GM12872 (cell line): ENCODE measurements around the gene KCTD13.

Experiments
- TF ChIP-seq, protein P1 (sequence below): IDR thresholded peaks from 3 replicates; pipeline ENCODE4 v1.5.1; 2011; ENCODE audit warnings: low read depth, mild to moderate bottlenecking, low read length, moderate library complexity; ENCODE audit not compliant: insufficient read depth

The KCTD13 gene

DNA sequence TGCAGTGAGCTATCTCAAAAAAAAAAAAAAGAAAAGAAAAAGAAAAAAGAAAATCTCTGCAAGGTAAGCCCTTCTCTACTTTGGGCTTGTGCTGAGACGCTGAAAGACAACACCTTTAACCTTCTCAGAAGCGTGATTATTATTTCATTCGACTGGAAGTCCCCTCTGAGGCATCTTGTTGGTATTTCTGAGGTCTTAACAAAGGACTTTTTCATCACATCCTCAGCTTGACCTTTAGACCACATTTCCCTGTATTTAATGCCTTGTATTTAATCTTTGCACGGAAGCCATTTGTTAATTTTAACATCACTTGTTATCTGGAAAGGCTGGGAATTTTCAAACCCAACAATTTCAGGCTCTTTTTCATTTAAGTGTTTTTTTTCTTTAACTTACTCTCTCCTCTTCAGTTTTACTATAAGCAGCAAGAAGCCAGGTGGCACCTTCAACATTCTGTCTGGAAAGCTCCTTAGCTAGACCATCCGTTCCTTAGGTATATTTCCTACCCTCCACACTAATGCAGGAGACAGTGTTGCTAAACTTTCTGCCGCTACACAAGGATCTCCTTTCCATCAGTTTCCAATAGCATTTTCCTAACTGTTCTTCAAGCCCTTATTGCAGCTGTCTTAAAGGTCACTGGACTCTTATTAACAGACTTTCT is 10.3 kb downstream of the KCTD13 start:
- TF ChIP-seq, protein P1, sequence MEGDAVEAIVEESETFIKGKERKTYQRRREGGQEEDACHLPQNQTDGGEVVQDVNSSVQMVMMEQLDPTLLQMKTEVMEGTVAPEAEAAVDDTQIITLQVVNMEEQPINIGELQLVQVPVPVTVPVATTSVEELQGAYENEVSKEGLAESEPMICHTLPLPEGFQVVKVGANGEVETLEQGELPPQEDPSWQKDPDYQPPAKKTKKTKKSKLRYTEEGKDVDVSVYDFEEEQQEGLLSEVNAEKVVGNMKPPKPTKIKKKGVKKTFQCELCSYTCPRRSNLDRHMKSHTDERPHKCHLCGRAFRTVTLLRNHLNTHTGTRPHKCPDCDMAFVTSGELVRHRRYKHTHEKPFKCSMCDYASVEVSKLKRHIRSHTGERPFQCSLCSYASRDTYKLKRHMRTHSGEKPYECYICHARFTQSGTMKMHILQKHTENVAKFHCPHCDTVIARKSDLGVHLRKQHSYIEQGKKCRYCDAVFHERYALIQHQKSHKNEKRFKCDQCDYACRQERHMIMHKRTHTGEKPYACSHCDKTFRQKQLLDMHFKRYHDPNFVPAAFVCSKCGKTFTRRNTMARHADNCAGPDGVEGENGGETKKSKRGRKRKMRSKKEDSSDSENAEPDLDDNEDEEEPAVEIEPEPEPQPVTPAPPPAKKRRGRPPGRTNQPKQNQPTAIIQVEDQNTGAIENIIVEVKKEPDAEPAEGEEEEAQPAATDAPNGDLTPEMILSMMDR, result no peak

DNA sequence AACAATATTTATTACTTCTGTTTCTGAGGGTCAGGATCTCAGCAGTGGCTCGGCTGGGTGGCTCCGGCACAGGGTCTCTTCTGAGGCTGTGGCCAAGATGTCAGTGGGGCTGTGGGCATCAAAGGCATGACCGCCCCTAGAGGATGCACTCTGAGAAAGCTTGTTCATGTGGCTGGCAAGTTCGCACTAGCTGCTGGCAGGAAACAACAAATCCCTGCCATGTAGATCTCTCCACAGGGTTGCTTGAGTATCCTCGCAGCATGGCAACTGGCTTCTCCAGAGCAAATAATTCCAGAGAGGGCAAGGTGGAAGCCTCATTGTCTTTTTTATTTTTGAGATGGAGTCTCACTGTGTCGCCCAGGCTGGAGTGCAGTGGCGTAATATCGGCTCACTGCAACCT is 12.5 kb downstream of the KCTD13 start:
- TF ChIP-seq, protein P1, result no peak

DNA sequence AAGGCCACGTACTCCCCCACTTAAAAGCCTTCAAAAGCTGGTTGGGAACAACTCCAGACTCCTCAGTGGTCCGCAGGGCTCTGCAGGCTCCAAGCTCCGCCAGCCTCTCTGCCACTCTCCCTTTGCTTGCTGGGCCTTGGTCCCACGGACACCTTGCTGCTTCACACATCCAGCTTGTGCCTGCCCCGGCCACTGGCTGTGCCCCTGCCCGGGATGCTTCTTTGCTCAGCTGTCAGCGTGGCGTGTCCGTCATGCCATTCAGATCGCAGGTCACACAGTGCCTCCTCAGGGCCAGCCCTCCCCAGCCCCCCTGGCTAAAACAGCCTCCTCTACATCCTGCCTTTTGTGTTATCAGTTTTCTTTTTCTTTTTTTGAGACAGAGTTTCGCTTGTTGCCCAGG is 13.9 kb downstream of the KCTD13 start:
- TF ChIP-seq, protein P1, result no peak

DNA sequence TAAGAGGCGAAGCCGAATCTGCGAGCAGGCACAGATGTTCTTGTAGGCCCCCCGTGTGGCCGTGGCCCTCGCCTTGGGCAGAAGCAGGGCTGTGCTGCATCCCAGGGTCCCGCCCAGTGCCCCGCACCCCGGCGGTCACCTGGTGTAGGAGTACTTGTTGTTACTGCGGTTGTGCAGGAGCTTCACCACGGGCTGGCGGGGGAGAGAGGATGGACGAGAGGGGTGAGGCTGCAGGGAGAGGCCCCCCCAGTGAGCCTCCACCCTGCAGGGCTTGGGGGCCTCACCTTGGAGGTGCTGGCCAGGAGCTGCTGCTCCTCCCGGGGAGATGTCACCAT is 14.4 kb downstream of the KCTD13 start:
- TF ChIP-seq, protein P1, result no peak

DNA sequence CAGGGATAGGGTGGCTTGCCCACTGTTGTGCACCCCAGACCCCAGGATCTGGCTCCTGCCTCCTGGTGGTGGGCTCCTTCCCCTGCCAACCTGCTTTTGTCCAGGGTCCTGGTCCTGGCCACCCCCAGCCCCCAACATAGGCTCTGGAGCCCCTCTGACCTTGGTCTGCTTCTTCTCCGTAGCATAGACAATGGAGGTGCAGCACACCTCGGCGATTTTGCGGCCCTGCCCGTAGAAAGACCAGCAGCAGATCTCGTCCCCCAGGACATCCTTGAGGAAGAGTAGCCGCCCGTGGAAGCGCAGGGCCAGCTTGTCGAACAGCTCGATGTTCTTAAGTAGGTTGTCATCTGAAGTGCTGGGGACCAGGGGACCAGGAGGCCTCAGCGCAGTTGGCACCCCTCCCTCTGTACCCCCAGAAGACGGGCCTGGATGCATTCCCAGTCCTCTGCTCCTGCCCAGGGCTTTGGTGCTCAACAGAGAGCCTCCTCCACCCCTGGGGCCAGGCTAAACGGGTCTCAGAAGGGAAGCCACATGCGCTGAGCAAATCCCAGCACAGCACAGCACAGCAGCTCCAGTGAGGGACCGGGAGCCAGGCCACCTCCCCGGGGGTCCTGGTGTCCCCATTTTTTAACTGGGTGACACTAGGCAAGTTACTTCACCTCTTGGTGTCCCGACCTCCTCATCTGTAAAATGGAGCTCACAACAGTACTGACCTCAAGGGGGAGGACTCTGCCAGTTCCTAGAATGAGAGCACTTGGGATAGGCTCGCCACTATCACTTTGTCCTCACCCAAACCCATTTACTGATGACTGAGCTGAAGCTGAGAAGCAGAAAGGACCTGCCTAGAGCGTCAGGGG is 15.0 kb downstream of the KCTD13 start:
- TF ChIP-seq, protein P1, result no peak

DNA sequence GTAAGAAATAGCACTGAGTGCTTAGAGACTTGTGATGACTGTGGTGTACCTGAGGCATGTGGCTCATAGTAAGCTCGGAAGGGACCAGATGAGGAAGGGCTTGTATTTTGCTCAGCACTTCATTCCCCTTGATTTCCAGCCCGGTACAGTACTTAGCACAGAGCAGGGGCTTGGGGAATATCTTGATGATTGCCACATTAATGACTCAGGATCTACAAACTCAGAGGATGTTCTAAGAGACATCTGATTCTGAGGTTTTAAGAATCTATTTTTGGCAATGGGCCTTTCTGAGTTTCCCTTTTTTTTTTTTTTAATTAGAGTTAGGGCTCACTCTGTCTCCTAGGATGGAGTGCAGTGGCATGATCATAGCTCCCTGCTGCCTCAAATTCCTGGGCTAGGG is 16.6 kb downstream of the KCTD13 start:
- TF ChIP-seq, protein P1, result no peak

DNA sequence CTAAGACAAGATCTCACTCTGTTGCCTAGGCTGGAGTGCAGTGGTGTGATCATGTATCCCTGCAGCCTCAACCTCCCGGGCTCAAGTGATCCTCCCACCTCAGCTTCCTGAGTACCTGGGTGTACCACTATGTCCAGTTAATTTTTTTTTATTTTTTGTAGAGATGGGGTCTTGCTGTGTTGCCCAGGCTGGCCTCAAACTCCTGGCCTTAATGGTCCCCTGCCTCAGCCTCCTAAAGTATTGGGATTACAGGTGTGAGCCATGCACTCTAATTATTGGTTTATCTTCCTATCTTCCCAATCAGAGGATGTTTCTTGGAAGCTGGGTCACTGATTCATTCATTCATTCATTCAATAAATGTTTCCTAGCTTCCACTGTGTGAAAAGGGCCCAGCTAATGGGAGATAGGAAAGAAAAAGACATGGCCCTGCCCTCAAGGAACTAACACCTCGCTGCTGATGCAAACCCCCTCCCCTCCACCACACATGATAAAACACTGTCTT is 17.3 kb downstream of the KCTD13 start:
- TF ChIP-seq, protein P1, result no peak
